NB4 (cell line): ENCODE measurements around the gene ZNF138.

ENCODE experiments used
- DNase-seq: peaks from one replicate; pipeline ENCODE4 v3.0.0; 2010; ENCODE audit warnings: low read depth
- H3K4me3 ChIP-seq: one replicate; pipeline ENCODE4 v1.5.1; 2011; ENCODE audit warnings: mild to moderate bottlenecking, low read depth, low read length, moderate library complexity
- MAX ChIP-seq: IDR thresholded peaks from 2 replicates; pipeline ENCODE4 v1.6.1; 2011; ENCODE audit warnings: low read depth, low read length
- MYC ChIP-seq: IDR thresholded peaks from 2 replicates; pipeline ENCODE4 v1.6.1; 2011; ENCODE audit warnings: low read depth, low read length
- POLR2A ChIP-seq: IDR thresholded peaks from 2 replicates; pipeline ENCODE4 v1.6.1; 2011; ENCODE audit warnings: mild to moderate bottlenecking; ENCODE audit not compliant: insufficient read length; ENCODE audit errors: extremely low read depth
- TF ChIP-seq, protein P1 (sequence below): IDR thresholded peaks from one replicate; pipeline ENCODE4 v1.5.1; 2012; ENCODE audit warnings: low read depth, low read length

ZNF138 gene

DNA sequence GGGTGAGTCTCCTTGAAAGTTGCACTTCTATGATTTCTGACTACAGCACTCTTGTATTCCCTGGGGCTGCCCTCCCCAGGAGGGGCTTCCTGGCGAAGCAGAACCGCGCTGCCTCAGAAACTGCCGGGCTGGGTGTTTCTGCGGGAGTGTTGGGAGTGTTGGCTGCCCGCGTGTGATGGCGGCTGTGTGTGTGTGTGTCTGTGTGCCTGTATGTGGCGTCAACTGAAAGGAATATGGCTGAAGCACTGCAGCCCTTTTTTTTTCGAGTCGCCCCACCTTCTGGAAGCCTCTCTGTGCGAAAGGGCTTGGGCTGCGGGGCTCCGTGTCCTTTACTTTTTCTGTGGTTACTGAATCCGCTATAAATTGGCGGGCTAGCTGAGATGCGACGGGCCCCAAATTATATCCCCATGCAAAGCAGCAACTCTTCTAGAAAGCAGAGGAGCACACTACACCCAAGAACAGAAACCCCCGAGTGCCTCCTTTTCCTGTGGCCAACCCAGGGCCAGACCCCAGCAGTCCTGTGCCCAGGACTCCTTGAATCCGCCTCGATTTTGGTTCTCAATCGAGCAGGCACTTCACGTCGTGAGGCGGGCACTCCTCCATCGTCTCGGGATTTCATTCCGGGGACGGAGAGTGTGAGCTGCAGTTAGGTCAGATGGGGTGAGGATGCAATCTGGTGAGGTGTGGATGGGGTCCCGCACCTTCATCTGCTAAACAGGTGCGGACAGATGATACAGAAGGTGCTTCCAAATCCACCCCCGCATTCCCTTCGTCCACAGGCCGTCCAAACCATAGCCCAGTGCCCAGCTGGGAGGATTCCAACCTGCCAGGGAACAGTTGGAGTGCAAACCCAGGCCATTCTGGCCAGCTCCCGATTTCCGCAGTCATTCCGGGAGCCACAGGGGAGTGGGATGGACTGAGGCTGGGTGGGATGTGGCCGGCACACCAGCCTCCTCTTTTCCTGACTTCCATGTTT is 86.4 kb downstream of the ZNF138 start:
- no peak for DNase-seq
- TF ChIP-seq MAX = no peak
- TF ChIP-seq MYC = no peak
- TF ChIP-seq POLR2A = no peak
- TF ChIP-seq, protein P1, sequence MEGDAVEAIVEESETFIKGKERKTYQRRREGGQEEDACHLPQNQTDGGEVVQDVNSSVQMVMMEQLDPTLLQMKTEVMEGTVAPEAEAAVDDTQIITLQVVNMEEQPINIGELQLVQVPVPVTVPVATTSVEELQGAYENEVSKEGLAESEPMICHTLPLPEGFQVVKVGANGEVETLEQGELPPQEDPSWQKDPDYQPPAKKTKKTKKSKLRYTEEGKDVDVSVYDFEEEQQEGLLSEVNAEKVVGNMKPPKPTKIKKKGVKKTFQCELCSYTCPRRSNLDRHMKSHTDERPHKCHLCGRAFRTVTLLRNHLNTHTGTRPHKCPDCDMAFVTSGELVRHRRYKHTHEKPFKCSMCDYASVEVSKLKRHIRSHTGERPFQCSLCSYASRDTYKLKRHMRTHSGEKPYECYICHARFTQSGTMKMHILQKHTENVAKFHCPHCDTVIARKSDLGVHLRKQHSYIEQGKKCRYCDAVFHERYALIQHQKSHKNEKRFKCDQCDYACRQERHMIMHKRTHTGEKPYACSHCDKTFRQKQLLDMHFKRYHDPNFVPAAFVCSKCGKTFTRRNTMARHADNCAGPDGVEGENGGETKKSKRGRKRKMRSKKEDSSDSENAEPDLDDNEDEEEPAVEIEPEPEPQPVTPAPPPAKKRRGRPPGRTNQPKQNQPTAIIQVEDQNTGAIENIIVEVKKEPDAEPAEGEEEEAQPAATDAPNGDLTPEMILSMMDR = no peak
- H3K4me3 ChIP-seq = no peak overlapping the region

DNA sequence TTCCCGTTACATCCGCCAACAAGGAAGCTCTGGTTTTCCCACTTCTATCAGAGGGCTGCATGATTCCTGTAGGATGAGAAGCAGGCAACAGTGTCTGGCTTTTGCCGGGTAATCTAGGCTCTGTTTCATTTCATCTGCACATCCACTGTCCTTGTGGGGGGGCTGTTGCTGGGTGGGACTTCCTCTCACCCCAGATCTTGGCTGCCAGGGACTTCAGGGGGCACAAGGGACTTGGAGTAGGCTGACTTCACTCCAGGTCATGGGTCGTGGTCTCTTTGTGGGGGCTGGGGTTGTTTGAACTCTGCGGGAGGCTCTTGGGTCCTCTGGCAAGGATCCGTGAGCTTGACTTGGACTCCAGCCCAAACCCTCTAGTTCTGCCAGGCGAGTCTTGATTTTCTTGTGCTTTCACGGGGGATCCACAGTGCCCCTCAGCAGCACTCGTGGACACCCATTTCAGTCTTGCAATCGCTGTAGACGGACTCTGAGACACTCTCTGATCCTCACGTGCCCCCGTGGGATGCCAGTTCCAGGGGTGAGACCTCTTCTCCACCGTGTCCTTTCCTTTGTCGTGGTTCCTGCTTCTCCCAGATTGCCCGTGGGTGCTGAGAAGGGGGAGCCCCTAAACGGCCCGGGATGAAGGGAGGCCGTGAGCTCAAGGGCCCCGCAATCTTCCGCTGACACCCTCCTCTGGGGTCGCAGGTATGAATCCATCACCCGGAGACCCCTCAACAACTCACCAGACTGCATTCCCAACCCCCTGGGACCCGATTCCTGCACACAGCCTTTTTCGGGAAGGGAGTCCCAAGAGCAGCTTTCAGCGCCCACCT is 87.4 kb downstream of the ZNF138 start:
- DNase-seq = no peak
- no peak overlapping the region for H3K4me3 ChIP-seq
- TF ChIP-seq POLR2A (no peak), MAX (no peak), MYC (no peak)
- TF ChIP-seq, protein P1 = no peak

DNA sequence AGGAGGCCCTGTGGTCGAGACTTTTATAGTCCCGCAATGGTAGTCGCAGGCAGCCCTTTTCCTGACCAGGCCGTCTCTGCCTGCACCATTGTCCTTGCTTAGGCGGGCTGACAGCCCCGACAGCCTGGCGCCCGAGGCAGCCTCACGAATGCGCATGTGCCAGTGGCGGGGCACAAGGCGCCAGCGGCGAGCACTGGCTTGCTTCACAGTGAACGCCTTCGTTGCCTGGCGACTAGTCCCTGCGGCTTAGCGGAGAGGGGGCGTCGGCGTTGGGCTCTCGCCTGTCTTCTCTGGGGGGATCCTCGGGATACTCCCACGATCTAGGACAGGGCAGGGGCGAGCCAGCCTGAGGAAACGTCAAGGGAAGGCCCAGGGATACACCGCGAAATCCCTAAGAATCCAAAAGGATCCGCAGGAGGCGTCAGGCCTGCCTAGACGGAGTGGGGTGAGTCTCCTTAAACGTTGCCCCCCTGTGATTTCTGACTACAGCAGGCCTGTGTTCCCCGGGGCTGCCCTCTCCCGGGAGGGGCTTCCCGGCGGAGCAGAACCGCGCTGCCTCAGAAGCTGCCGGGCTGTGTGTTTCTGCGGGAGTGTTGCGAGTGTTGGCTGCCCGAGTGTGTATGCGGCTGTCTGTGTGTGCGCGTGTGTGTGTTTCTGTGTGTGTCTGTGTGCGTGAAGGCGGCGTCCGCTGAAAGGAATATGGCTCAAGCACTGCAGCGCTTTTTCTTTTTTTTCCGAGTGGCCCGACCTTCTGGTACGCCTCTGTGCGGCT is 88.3 kb downstream of the ZNF138 start:
- peak; percentile 91 for DNase-seq
- no peak for TF ChIP-seq POLR2A
- TF ChIP-seq, protein P1 = no peak
- no peak for TF ChIP-seq MYC
- TF ChIP-seq MAX = no peak
- H3K4me3 ChIP-seq = peak overlapping the region; percentile 35
